Liver (tissue), 2 donors: ENCODE measurements around the gene COL7A1.

ENCODE experiments used
- CTCF ChIP-seq: fragments of 150-350 bp; IDR thresholded peaks from 2 replicates; pipeline ENCODE4 v1.5.1; 2017; ENCODE audit warnings: improper control_type of control experiment, low read depth, low read length; ENCODE audit not compliant: missing input control
- ZBTB33 ChIP-seq: IDR thresholded peaks from 2 replicates; pipeline ENCODE4 v1.6.1; 2016; ENCODE audit warnings: antibody characterized with exemption
- donor health status: healthy.

GRCh38 chr3:48521635-48522034 lies 73.5 kb downstream of the COL7A1 start:
- no peak for TF ChIP-seq ZBTB33
- no peak for TF ChIP-seq CTCF
